ENCODE results near the gene PCSK1.
"Not testable (repeated sequence)": the region's sequence is repeated elsewhere in the genome, so short reads cannot be mapped to it uniquely, and the experiment has no call there.

GRCh38 chr5:96367337-96367736, 65.7 kb downstream of the PCSK1 start:
- TF ChIP-seq POLR2A (IDR thresholded peaks at IDR 0.05; ENCODE audit: low read depth, low read length); EZH2 (IDR thresholded peaks at IDR 0.05; ENCODE audit: borderline replicate concordance, low read depth, low read length, severe bottlenecking); CTCF (IDR thresholded peaks at IDR 0.05; ENCODE audit: extremely low read depth in 1 of 2, insufficient read depth in 1 of 2, low read depth in 1 of 2, low read length in 2 of 2); POLR2AphosphoS5 (IDR thresholded peaks at IDR 0.05; ENCODE audit: insufficient read depth, low read depth, low read length); MAX (IDR thresholded peaks at IDR 0.05; ENCODE audit: insufficient read depth, insufficient read length); FOS (IDR thresholded peaks at IDR 0.05; ENCODE audit: borderline replicate concordance, insufficient read depth, low read length): not testable (repeated sequence)
